Endodermal cell (in vitro differentiated cells): ENCODE results near the gene ADGRB3. TPM values are rescaled to one million over a fixed set of nuclear protein-coding genes. Genes with fewer than 3 reads are reported as not detected.
"Not testable (repeated sequence)": the region's sequence is repeated elsewhere in the genome, so short reads cannot be mapped to it uniquely, and the experiment has no call there.

ENCODE experiments used
- DNase-seq: peaks from one replicate; pipeline ENCODE4 v3.0.0-alpha.2; 2017
- H3K27ac ChIP-seq: 2 replicates; pipeline ENCODE4 v1.5.1; 2013; ENCODE audit warnings: mild to moderate bottlenecking, low read depth, low read length, moderate library complexity
- H3K27me3 ChIP-seq: 2 replicates; pipeline ENCODE4 v1.6.1; 2013; ENCODE audit warnings: mild to moderate bottlenecking, low read length, moderate library complexity; ENCODE audit not compliant: insufficient read depth, control insufficient read depth, poor library complexity, severe bottlenecking
- H3K36me3 ChIP-seq: 2 replicates; pipeline ENCODE4 v1.7.0; 2013; ENCODE audit warnings: mild to moderate bottlenecking, low read length, moderate library complexity; ENCODE audit not compliant: control insufficient read depth, insufficient read depth
- H3K4me1 ChIP-seq: one replicate; pipeline ENCODE4 v1.7.0; 2013; ENCODE audit warnings: low read length; ENCODE audit not compliant: control insufficient read depth, insufficient read depth
- H3K4me3 ChIP-seq: 2 replicates; pipeline ENCODE4 v1.5.1; 2013; ENCODE audit warnings: mild to moderate bottlenecking, low read length, moderate library complexity
- H3K9ac ChIP-seq: 2 replicates; pipeline ENCODE4 v1.6.1; 2013; ENCODE audit warnings: mild to moderate bottlenecking, low read length, moderate library complexity; ENCODE audit not compliant: poor library complexity, severe bottlenecking; ENCODE audit errors: extremely low read depth
- H3K9me3 ChIP-seq: 2 replicates; pipeline ENCODE4 v1.6.1; 2013; ENCODE audit warnings: mild to moderate bottlenecking, low read length, moderate library complexity; ENCODE audit not compliant: control insufficient read depth
- H3K27ac Mint-ChIP-seq: 2 replicates; pipeline ENCODE4 v1.8.0; 2020; ENCODE audit warnings: mixed read lengths
- H3K27me3 Mint-ChIP-seq: 2 replicates; pipeline ENCODE4 v1.8.0; 2021; ENCODE audit warnings: mild to moderate bottlenecking, mixed read lengths; ENCODE audit not compliant: insufficient read depth
- H3K36me3 Mint-ChIP-seq: 2 replicates; pipeline ENCODE4 v1.8.0; 2020; ENCODE audit warnings: low read depth, mixed read lengths
- H3K4me1 Mint-ChIP-seq: 2 replicates; pipeline ENCODE4 v1.8.0; 2020; ENCODE audit warnings: mixed read lengths
- H3K4me3 Mint-ChIP-seq: 2 replicates; pipeline ENCODE4 v1.8.0; 2020; ENCODE audit warnings: mild to moderate bottlenecking, moderate library complexity, mixed read lengths
- H3K9me3 Mint-ChIP-seq: 2 replicates; pipeline ENCODE4 v1.8.0; 2020; ENCODE audit warnings: mild to moderate bottlenecking, mixed read lengths
- whole genome bisulfite sequencing, 2 experiments: methylation state at CpG; one replicate each; pipeline versions ENCODE4 v1.1.5 to v1.1.7; 2013; ENCODE audit warnings: missing lambda C conversion rate in 2 of 2, mixed read lengths in 1 of 2; ENCODE audit not compliant: insufficient coverage in 1 of 2, insufficient read length in 1 of 2; 5-methylcytosine and 5-hydroxymethylcytosine counted together
- total RNA-seq, 2 donors: library from RNA; stranded (reverse); fragmentation: NEBNext Ultra II Directional in 1 of 2; extraction: Animal tissue kit (Norgen Biotek cat#: 25700) in 1 of 2; gene quantifications; 2 replicates in 1 of 2; 3 replicates in 1 of 2; pipeline ENCODE4 v1.2.1, GENCODE V29; 2021
- TF ChIP-seq, protein P1 (sequence below): fragments of 200-600 bp; sonication (generic); conservative IDR thresholded peaks from 2 replicates; pipeline ENCODE4 v1.5.0; 2021; ENCODE audit warnings: antibody characterized with exemption, mild to moderate bottlenecking

The ADGRB3 gene
- total RNA-seq, 2 donors from 2014 or later = 0.33 to 1.3 TPM

DNA sequence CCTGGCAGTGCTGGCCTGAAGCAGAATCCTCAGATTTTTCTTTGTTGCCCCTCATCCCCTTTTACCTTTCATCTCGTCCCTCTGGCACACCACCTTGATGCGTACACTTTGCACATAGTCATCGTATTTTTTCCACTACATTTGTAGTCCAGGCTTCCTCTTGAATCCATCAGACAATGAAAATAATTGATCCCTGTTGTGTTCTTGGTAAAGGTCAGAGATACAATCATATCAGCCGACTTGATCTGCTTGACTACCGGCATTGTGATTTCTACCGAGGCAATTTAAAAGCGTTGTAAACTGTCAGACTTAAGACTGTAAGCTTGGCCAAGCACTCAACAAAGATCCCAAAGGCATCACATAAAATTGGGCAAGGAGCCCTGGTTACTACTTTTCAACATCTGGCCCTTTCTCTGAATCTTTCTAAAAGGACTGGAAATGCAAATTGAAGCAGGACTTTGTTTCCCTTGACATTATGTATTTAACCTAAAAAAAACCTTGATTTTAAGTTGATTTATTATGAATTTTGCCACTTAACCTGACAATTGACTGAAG is 649.2 kb downstream of the ADGRB3 start:
- no peaks in the 10 kb centered on the region for H3K4me1 ChIP-seq
- no peaks in the 10 kb centered on the region for H3K36me3 ChIP-seq
- H3K4me1 Mint-ChIP-seq = peaks cover 7% of the 10 kb centered on the region
- H3K9ac ChIP-seq = no peak overlapping the region
- no peaks in the 10 kb centered on the region for H3K27me3 Mint-ChIP-seq
- no peak overlapping the region for H3K27ac Mint-ChIP-seq
- TF ChIP-seq, protein P1, sequence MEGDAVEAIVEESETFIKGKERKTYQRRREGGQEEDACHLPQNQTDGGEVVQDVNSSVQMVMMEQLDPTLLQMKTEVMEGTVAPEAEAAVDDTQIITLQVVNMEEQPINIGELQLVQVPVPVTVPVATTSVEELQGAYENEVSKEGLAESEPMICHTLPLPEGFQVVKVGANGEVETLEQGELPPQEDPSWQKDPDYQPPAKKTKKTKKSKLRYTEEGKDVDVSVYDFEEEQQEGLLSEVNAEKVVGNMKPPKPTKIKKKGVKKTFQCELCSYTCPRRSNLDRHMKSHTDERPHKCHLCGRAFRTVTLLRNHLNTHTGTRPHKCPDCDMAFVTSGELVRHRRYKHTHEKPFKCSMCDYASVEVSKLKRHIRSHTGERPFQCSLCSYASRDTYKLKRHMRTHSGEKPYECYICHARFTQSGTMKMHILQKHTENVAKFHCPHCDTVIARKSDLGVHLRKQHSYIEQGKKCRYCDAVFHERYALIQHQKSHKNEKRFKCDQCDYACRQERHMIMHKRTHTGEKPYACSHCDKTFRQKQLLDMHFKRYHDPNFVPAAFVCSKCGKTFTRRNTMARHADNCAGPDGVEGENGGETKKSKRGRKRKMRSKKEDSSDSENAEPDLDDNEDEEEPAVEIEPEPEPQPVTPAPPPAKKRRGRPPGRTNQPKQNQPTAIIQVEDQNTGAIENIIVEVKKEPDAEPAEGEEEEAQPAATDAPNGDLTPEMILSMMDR = no peak
- no peak overlapping the region for H3K4me3 ChIP-seq
- H3K36me3 Mint-ChIP-seq = no peaks in the 10 kb centered on the region
- no peak overlapping the region for H3K27ac ChIP-seq
- no peaks in the 10 kb centered on the region for H3K9me3 ChIP-seq
- DNase-seq = no peak
- WGBS, 2 experiments = 88 to 95% methylated on average over 5 to 7 of the region's 7 CpGs
- no peak overlapping the region for H3K4me3 Mint-ChIP-seq
- H3K27me3 ChIP-seq = no peaks in the 10 kb centered on the region
- H3K9me3 Mint-ChIP-seq = no peaks in the 10 kb centered on the region

DNA sequence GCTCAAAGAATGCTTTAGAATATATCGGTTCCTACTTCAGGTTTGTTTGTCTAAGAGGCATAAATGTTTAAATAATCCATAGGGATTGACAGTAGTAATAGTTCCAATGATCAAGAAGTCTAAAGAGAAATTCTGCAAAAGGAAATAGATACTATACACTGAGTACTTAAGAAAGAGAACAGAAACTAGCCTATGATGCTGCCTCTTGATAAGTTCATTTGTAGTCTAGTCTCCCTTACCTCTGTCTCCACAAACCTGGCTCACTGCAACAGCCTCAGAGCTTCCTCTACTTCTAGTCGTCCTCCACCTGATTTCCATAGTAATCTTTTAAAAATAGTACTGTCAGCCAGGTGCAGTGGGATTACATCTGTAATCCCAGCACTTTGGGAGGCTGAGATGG is 650.0 kb downstream of the ADGRB3 start:
- Histone ChIP-seq H3K4me1 (no peaks in the 10 kb centered on the region), H3K9ac (no peak overlapping the region), H3K36me3 (no peaks in the 10 kb centered on the region), H3K27ac (no peak overlapping the region), H3K4me3 (no peak overlapping the region), H3K9me3 (no peaks in the 10 kb centered on the region), H3K27me3 (no peaks in the 10 kb centered on the region)
- H3K4me1 Mint-ChIP-seq = peaks cover 7% of the 10 kb centered on the region
- no peaks in the 10 kb centered on the region for H3K36me3 Mint-ChIP-seq
- H3K9me3 Mint-ChIP-seq = no peaks in the 10 kb centered on the region
- TF ChIP-seq, protein P1 = no peak
- no peak for DNase-seq
- no peaks in the 10 kb centered on the region for H3K27me3 Mint-ChIP-seq
- H3K27ac Mint-ChIP-seq = no peak overlapping the region
- 85 to 92% methylated on average over 2 of the region's 2 CpGs for WGBS, 2 experiments
- no peak overlapping the region for H3K4me3 Mint-ChIP-seq

DNA sequence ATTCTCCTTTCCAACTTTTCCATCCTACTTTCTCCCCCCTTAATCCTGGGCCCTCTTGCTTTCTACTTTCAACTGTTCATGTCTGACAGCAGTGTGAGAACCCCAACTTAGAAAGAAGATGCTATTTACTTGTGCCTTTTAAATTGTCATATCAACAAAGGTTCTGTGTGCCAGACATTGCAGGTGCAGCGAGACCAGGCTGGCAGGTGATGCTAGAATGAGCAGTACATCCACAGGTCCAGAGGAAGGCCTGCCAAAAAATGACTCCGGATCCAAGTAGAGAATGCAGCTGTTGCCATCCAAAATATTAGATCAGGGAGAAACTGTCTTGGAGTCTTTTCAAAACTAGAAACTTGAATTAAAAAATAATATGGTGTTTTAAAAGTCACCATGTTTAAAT is 651.2 kb downstream of the ADGRB3 start:
- H3K9me3 Mint-ChIP-seq = no peaks in the 10 kb centered on the region
- H3K36me3 Mint-ChIP-seq = no peaks in the 10 kb centered on the region
- Histone ChIP-seq H3K27ac (no peak overlapping the region), H3K9ac (no peak overlapping the region), H3K9me3 (no peaks in the 10 kb centered on the region), H3K27me3 (no peaks in the 10 kb centered on the region), H3K4me1 (no peaks in the 10 kb centered on the region), H3K4me3 (no peak overlapping the region), H3K36me3 (no peaks in the 10 kb centered on the region)
- no peak for DNase-seq
- no peaks in the 10 kb centered on the region for H3K27me3 Mint-ChIP-seq
- H3K4me3 Mint-ChIP-seq = no peak overlapping the region
- H3K27ac Mint-ChIP-seq = no peak overlapping the region
- H3K4me1 Mint-ChIP-seq = peaks cover 7% of the 10 kb centered on the region
- WGBS, 2 experiments = 89 to 100% methylated on average over 2 of the region's 2 CpGs
- TF ChIP-seq, protein P1 = no peak

DNA sequence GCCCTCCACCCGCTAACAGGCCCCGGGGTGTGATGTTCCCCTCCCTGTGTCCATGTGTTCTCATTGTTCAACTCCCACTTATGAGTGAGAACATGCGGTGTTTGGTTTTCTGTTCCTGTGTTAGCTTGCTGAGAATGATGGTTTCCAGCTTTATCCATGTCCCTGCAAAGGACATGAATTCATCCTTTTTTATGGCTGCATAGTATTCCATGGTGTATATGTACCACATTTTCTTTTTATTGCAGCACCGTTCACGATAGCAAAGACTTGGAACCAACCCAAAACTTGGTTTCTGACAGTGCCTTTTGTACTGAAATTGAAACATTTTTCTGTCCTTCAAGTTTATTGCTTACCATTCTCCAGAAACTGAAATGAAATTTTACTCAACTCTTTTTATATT is 653.1 kb downstream of the ADGRB3 start:
- H3K4me3 Mint-ChIP-seq = not testable (repeated sequence)

More for the DNA sequence above, 653.1 kb downstream of the ADGRB3 start:
- 70 to 89% methylated on average over 4 of the region's 5 CpGs for WGBS, 2 experiments
- H3K4me1 Mint-ChIP-seq, H3K4me1 ChIP-seq, H3K27ac Mint-ChIP-seq, H3K9me3 ChIP-seq, H3K27me3 Mint-ChIP-seq, H3K36me3 Mint-ChIP-seq, H3K27ac ChIP-seq, H3K9ac ChIP-seq, H3K9me3 Mint-ChIP-seq, H3K27me3 ChIP-seq, H3K4me3 ChIP-seq, DNase-seq, H3K36me3 ChIP-seq: not testable (repeated sequence)
